HG03280 (cell line): ENCODE measurements around the gene C15orf40.

ENCODE experiments used
- ATAC-seq: cut with Tn5 transposase; IDR thresholded peaks from one replicate; pipeline ENCODE4 v1.9.1; 2021; ENCODE audit warnings: mild to moderate bottlenecking, moderate library complexity; ENCODE audit not compliant: unreplicated experiment

C15orf40 gene

DNA sequence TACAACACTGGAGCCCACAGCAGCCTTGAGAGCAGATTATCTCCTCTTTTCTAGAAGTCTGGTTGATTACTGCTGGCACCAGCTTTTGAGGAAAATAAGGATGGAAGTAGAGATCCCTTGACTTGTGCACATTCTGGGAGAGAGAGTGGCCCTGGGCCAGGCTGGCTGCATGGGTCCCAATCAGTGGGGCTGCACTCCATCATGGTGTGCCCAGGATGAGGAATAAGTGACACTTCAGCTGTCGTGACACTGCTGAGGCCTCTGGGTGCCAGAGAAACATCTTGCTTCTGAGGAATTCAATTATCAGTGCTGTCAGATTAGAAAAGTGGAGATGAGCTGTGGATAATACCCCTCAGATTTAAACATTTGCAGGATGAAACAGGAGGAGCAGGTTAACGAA lies 16.4 kb downstream of the C15orf40 start:
- no peak for ATAC-seq

GRCh38 chr15:82993144-82993543 lies 18.3 kb downstream of the C15orf40 start:
- ATAC-seq: no peak

DNA sequence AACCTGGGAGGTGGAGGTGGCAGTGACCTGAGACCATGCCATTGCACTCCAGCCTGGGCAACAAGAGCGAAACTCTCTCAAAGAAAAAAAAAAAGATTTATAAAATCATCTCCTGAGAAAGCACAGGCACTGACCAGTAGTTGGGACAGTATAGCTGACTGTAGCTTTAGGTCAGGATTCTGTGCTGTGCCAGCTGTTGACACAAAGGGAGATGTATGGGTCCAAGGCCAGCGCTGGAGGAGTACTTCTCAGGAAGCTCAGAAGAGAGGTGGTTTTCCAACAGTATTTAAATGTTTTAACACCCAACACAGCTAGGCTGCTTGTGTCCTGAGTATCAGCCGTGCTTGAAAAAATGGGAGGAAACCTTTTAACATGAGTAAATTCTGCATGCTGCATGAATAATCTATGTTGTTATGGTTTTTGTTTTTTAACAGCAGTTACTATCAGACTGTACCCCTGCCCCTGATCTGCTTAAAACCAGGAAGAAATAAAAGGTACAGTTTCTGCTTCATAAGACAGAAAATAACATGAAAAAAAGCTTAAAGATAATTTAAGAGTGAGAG lies 18.9 kb downstream of the C15orf40 start:
- ATAC-seq: no peak

GRCh38 chr15:82986442-82986780 lies 25.0 kb downstream of the C15orf40 start:
- ATAC-seq: peak; percentile 26

DNA sequence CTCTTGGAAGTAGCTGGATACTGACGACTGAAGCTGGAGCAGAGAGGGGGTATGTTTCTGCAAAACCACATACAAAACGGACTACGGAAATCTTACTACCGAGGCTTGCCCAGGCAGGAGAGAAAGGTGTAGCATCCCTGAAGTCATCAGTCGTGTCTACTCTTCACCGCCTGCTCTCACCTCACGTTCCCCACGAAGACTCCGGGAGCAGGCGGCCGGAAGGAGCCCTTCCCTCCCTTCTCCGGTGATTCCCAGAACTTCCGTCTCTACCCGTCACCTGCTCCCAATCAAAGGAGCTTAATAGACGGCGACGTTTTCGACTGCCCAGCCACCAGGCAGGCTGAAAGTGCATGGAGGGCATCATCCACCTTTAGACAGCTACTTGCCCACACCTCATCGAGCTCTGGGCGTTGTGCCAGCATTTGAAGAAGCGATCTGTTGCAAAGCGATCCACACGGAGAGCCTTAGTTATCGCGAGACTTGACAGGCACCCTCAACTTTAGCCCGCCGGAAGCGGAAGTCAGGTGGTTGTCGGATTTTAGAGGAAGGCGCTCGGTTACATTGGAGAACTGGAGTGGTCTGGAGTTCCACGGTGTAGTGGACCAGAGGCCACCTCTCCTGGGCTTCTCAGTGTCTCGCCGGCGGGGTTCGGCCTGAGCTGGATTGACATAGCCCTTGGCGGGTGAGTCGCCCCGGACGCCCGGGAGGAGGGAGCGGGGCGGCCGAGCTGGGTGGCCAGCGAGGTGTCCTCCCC lies 25.6 kb downstream of the C15orf40 start, which contains the start of gene RAMAC:
RAMAC (plus strand) TSS at position 523 of the 754 bp plus-strand sequence. CDS start 2,809 bp downstream, outside the sequence.
- peak; percentile 96 for ATAC-seq

GRCh38 chr15:82980981-82981380 lies 30.5 kb downstream of the C15orf40 start:
- no peak for ATAC-seq

DNA sequence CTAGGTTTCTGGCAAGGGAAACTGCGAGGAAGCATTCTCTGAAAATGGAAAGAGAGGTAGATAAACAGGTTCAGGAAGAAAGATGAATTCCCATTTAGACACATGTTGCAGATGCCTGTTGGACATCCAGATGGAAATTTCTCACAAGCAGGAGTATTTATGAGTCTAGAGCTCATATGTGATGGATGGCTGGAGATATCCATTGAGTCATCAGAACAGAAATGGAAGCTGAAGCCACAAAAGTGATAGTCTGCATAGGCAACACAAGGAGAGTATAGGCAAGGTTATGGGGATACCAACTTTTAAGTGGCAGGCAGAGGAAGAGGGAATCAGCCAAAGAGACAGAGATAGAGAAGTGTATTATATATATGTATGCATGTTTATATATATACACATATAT lies 31.7 kb downstream of the C15orf40 start:
- no peak for ATAC-seq

DNA sequence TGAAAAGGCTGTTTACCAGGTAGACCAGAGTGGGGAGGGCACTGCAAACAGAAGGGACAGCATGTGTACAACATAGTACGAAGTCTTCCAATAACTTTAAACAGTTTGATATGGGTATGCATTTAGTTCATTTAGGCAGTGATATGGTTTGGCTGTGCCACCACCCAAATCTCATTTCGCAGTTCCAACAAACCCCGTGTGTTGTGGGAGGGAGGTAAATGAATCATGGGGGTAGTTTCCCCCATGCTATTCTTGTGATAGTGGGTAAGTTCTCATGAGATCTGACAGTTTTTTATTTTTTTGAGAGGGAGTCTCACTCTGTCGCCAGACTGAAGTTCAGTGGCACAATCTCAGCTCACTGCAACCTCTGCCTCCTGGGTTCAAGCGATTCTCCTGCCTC lies 33.0 kb downstream of the C15orf40 start:
- no peak for ATAC-seq

- ATAC-seq: no peak
Measured at GRCh38 chr15:82977076-82977475, 34.4 kb downstream of the C15orf40 start.

DNA sequence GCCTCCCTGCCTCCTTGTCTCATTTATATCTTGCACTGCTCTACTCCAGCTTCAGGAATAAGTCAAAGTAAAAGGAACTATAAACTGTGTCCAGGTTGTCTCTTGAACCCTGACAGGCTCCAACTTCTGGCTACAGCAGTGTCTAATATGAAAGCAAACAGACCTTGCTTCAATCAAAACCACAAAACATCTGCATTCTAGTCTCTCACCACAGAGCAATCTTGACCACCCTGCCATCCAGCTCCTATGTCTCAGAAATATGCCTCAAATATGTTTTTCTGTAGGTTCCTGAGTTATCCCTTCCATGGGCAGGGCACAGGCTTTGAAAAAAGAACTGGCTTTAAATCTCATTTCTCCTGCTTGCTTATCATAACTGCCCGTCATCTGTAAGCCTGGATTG lies 38.4 kb downstream of the C15orf40 start:
- ATAC-seq: no peak

GRCh38 chr15:82971218-82971984 lies 40.0 kb downstream of the C15orf40 start:
- no peak for ATAC-seq

- no peak for ATAC-seq
Measured at GRCh38 chr15:82970696-82971095, 40.7 kb downstream of the C15orf40 start.

GRCh38 chr15:82970078-82970686 lies 41.3 kb downstream of the C15orf40 start:
- no peak for ATAC-seq

- ATAC-seq: no peak
Measured at GRCh38 chr15:82969353-82969752, 42.1 kb downstream of the C15orf40 start.

DNA sequence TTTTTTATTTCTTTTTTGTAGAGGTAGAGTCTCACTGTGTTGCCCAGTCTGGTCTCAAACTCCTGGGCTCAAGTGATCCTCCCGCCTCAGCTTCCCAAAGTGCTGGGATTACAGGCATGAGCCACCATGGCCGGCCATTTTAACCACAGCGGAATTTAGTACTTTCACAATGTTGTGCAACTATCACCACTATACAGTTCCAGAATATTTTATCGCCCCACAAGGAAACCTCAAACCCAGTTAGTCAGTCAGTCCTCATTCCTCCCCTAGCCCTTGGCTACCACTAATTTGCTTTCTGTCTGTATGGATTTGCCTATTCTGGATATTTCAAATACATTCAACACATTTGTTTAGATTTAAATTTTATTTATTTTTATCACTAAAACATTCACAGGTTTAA lies 43.4 kb downstream of the C15orf40 start:
- no peak for ATAC-seq

DNA sequence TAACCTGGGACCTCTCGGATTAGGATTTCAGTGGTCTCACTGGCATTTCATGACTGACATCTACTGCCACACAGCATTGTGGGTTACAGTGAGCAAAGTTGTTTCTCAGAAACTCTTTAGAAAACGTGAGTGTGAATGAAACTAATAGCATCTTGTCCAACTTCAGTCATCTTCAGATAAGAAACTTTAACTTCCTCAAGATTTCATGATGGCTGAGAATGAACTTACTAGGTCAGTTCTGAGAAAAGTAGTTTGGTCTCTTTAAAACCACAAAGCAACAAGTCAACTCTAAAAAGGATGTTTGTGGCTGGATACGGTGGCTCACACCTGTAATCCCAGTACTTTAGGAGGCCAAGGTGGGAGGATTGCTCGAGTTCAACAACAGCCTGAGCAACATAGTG lies 44.8 kb downstream of the C15orf40 start:
- peak; percentile 80 for ATAC-seq

- ATAC-seq: no peak
Measured at GRCh38 chr15:82964890-82965289, 46.5 kb downstream of the C15orf40 start.

GRCh38 chr15:82963471-82964341 lies 47.7 kb downstream of the C15orf40 start:
- no peak for ATAC-seq

- no peak for ATAC-seq
Measured at GRCh38 chr15:82960766-82961165, 50.7 kb downstream of the C15orf40 start.

DNA sequence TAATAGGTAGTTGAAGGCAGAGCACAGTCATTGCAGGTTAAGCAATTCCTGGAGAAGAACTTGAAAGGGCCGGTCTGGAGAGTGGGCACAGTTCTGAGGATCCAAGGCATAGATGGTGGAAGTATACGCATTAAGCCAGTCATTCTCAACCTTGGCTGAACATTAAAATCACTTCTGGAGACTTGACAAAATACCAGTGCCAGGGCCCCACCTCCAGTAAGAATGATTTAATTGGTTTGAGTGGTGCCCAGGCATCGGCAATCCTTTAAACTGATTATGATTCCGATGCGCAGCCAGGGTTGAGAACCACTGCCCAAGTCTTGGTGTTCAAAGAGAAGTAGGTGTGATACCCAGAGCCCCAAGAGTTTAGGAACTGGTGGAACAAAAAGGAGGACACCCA lies 52.0 kb downstream of the C15orf40 start:
- ATAC-seq: no peak

DNA sequence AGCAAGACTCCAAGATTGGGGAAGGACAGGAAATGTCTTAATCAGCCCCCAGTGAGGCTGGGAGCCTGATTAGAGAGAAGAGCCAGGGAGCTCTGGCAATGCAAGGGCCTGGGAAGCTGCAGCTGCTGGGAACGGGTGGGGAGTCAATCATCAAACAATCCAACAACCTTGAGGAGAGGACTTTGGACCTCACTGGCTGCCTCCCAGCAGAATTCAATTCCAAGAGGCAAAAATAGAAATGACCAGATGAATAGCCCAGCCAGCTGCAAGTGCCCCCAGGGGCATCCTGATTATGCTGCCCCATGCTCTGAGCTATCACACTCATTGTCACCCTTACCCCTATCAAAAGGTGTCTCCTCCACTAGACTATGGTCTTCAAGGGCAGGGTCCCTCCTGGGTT lies 52.8 kb downstream of the C15orf40 start:
- no peak for ATAC-seq
